Skin of body (tissue), 2 donors: ENCODE results near the gene ZNF500. TPM values are rescaled to one million over a fixed set of nuclear protein-coding genes. Genes with fewer than 3 reads are reported as not detected.
"Not testable (repeated sequence)": the region's sequence is repeated elsewhere in the genome, so short reads cannot be mapped to it uniquely, and the experiment has no call there.

Experiments
- DNase-seq: peaks from one replicate; lab custom pipeline; 2025; lab: John Stamatoyannopoulos, UW
- total RNA-seq: library from RNA; depleted of rRNA; stranded (reverse); fragments of >200 nt; gene quantifications from one replicate; pipeline ENCODE4 v1.2.3, GENCODE V29; 2014

ZNF500 gene
- total RNA-seq, 1 donor from 2014 or later, result 5.5 TPM

DNA sequence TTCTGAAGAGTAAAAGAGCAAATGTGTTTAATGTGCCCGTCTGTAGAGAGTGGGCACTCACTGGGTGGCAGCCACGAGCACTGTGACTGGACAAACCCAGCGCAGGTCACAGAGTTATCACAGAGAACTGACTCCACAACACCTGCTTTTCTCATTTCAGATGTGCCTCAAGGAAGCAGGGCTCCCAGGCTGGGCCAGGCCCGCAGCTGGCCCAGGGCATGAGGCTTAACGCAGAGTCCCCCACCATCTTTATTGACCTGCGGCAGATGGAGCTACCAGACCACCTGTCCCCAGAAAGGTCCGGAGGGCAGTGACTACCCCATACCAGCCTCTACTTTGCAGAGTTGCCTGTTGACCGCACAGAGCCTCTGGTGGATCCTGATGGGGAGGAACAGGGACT, 20.7 kb downstream of the ZNF500 start:
- no peak for DNase-seq

DNA sequence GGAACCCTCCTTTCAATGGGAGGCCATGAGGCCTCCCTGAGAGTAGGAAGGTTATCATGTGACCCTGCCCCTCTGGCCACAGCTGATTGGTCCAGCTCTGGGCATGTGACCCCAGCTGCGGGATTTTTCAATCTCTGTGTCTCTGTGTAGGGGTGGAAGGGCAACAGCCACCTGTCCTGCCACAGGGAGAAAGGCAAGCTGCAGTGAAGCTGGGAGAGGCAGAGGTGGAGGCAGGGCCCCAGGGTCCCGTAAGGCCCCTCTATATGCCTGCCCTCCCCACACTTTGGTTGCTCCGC, 21.7 kb downstream of the ZNF500 start:
- no peak for DNase-seq

DNA sequence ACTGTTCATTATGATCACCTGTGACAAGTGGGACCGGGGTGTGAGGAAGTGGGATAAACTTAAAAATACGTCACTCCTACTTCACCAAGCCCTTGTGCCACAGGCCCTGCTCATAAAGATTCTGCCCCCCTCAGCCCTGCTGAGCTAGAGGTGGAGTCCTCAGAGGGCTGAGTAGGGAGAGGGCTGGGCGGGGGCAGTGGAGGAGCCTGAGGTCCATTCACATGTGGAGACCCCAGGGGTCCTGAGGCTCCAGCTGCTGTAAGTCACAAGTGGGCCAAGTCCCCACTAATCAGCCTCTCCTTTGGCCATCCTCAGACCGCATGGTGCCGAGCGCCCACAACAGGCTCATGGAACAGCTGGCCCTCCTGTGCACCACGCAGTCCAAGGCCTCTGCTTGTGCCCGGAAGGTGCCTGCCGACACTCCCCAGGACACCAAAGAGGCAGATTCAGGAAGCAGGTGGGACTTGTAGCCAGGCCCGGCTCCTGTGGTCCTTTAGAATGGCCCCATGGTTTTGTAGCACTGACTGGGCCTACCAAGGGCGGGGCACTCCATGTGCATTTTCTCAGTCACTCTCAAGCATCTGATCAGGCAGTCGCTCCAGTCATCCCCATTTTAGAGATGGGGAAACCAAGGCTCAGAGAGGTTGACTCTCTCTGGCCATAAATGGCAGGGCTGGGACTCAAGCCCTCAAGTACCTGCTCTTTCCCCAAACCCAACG, 22.2 kb downstream of the ZNF500 start:
- DNase-seq, result no peak

DNA sequence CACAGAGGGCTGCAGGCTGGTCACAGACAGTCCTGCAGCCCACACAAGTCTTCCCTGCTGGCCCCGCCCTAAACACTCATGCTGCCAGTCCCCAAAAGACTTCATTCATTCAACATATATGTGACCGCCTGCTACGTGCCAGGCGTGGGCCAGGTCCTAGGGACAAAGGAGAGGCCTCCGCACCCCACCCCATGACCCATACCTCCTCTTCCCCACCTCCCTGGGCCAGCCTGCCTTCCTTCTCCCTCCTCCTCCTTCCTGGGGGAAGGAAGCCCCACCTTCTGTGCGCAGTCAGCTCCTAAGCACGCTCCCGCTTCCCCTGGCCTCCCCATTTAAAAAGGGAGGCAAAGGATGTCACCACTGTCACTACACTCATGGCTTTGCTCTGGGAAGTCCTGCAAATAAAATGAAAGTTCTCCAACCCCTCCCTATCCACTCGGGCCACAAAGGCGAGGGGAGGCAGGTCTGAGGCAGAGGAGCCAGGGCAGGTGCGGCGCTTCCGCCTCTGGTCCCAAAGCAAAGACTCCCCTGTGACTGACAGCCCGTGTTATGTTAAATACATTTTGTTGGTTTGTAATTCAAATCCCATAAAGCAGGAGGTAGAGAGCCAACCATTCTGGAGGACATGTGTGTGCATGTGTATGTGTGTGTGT, 23.6 kb downstream of the ZNF500 start:
- no peak for DNase-seq

DNA sequence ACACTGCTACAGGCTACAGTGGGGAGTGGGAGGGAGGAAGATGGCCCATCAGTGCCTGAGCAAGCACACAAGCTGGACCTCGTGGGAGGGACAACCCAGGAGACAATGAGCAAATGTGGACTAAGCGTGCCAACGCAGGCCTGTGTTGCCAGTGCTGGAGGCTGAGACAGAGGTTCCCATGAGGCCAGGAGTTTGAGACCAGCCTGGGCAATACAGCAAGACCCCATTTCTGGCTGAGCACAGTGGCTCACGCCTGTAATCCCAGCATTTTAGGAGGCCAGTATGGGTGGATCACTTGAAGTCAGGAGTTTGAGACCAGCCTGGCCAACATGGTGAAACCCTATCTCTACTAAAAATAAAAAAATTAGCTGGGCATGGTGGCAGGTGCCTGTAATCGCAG, 28.6 kb downstream of the ZNF500 start:
- DNase-seq, result not testable (repeated sequence)

DNA sequence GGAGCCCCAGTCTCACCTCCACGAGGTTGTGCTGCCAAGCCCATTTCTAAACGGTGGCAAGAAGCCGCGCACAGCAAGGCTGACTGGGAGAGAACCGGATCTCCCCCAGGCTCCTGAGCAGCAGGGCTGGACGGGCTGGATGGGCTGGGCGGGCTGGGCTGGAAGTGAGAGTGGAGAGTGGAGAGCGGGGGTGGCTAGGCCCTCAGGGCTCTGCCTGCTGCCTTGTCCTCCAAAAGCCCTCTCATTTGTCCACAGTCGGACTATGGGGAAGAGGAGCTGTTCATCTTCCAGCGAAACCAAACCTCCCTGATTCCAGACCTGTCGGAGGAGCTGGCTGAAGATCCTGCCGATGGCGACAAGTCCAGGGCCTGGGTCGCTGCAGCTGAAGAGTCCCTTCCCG, 29.4 kb downstream of the ZNF500 start:
- DNase-seq, result no peak

DNA sequence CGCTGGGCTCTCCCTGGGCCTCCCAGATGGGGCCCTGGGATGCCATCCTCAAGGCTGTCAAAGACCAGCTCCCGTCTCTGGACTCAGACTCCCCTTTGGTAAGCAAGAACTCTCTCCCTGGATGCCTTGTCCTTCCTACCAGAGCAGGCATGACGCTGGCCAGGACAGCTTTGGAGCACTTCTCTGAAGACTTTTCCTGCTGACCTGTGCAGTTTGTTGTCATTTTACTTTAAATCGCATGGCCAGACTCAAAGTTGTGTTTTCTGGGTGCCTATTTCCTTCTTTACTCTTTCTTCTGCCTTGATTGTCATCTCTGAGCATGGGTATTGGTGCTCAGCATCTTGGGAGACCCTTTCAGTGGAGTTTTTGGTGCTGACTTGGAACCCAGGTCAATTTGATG, 30.4 kb downstream of the ZNF500 start:
- DNase-seq, result no peak

DNA sequence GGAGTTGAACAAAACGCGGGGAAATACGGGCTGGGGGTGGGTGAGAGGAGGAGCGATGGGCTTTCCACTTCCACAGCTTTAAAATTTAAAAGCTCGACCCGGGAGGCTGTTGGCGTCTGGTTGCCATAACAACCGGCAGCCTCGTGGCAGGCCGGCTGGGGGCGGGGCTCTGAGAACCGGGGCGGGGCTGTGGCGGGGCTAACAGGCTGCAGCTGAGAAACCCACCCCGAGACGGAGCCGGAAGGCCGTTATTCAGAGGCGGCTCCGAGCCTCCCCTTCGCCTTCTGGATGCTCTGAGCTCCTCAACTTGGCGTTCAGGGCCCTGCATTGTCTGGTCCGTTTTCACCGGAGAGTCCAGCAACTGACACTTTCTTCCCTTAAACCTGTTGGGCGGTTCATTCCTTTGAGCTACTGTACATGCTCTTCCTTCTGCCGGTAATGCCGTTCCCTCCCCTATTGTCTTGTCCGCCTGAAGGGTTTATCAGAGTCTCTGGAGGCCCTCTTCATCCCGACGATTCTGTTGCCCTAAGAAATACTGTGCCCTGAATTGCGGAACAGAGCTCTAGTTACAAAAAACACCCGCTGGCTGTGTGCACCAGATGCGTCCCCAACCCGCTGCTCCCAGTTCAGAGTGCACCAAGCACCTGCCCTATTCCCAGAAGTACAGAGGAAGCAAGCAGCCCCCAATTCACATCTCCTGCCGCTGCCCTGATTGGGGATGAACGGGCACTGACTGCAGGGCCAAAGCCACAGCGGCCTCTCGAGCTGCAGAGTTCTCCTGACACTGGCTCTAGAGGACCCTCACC, 32.0 kb downstream of the ZNF500 start:
- peak; percentile 75 for DNase-seq

DNA sequence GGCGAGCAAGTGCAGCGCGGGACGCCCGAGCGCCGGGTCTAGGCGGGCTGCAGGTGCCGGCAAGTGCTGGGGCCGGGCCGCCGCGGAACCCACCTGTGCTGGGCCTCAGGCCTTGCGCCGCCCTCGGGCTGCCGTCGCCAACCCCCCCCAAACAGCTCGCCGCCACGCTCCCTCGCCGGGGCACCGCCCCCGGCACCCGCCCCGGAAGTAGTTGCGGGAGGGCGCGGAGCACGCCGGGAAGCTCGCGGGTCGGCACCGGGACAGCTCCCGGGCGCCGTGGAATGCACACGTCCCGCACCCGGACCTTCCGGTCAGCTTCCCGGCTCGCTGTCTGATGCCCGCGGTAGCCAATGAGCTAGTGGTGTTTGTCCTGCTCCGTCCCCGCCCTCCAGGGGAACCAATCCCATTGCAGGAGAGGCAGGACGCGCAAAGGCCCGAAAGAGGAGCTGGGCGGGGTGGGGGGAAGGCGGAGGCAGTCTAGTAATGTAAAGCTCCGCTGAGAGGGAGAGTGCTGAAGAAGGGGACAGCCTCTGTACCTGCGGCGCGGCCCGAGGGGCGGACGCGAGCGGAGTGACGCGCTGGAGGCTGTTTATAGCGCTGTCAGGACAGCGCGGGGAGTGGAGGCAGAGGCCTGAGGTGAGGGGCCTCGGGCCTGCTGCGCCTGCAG, 32.8 kb downstream of the ZNF500 start, which contains the start of the genes ANKS3 and DNAAF8:
ANKS3 (minus strand) TSS at position 209 of the 667 bp plus-strand sequence. CDS start 4,122 bp downstream, outside the sequence.
DNAAF8 (plus strand) TSS at position 475 of the 667 bp plus-strand sequence. CDS start 1,978 bp downstream, outside the sequence.
- DNase-seq, result peak; percentile 95

DNA sequence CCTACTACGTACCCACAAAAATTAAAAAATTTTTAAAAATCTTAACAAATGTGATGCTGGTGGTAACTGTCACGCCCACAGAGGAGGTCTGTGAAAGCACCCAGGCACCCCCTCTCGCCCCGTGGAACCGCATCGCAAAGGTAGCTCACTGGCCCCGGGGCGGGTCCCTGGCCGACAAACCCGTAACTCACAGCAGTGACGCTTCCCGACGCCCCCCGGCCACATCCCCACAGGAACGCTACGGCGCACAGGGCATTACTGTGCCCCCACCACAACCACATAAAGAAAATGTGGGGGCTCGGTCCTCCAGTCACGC, 33.3 kb downstream of the ZNF500 start:
- DNase-seq, result no peak

DNA sequence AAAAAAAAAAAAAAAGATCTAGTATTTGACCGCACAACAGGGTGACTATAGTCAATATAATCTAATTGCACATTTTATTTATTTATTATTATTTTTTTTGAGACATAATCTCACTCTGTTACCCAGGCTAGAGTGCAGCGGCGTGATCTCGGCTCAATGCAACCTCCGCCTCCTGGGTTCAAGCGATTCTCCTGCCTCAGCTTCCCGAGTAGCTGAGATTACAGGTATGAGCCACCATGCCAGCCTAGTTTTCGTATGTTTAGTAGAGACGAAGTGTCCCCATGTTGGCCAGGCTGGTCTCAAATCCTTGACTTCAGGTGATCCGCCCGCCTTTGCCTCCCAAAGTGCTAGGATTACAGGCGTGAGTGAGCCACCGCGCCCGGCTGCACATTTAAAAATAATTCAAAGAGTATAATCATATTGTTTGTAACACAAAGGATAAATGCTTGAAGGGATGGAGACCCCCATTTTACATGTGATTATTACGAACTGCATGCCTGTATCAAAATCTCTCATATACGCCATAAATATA, 33.7 kb downstream of the ZNF500 start:
- no peak for DNase-seq

DNA sequence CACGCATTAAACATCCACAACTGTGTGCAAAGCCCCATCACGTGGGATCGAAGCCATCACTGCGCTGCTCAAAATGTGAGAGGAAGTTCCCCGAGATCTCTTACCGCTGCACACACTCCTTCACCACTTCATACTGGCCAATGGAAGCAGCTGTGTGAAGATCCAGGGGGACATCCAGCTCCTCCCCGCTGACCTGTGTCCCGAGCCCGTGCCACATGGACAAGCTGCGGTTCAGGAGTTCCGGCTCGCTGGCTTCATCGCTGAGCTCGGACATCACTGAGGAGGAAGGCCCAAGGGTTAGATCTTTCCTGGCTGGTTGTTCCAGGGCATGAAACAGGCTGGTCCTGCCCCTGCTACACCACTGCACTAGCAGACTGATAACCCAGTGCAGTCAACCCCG, 37.1 kb downstream of the ZNF500 start:
- DNase-seq, result no peak

DNA sequence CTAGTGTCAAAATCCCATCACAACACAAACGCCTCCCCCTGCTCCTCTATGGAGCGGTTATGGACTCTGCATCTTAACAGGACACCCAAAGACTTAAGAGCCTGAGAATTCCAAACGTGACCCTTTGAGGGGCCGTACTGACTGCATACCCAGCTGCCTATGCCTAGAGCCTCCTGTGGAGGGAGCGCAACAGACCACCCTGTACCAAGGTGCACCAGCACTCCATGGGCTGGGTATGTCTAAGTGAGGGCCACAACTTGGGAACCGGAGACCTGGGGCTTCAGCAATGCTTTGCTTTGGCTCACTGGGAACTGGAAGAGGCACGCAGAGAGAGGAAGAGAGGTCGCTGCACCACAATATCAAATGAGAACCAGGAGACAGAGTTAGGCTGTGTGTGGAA, 38.3 kb downstream of the ZNF500 start:
- no peak for DNase-seq

DNA sequence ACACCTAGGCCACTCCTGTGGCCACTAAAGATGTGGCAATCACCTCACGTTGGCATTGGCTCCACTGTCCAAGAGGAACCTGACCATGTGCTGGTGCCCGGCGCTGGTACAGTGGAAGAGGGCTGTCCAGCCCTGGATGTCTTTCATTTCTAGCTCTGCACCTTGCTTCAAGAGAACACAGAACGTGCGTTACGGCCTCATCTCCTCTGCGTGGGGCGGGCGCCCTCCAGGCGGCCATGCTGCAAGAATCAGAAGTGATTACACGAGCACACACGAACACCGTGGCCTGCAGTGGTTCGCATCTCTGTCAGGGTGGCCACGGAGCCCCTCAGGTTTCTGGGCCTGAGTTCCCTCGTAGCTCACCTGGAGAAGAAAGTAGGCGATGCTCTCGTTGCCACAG, 40.3 kb downstream of the ZNF500 start:
- no peak for DNase-seq

DNA sequence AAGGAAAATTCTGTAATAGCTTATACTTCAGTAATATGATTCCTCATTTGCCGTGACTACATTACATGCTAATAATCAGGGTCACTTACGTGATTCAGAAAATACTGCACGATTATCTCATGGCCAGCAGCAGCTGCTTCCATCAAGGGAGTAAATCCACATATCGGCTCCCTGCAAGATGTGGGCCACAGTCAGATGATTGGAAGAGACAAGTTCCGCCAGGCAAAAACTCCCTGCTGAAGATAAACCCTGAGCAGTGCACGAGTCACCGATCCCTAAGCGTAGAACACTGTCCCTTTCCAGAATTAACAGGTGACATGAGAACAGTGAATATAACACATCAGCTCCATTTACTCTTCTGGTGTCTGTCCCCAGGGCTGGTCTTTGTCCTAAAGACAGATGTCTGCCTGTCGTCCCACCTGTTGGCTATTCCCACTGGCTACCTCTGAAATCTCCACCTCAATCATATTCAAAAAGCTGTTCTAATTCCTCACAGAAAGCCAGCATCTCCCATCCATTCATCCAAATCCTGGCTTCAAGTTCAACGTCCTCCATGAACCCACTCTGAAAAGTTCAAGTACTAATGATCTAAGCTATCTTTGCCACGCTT, 42.2 kb downstream of the ZNF500 start:
- no peak for DNase-seq

DNA sequence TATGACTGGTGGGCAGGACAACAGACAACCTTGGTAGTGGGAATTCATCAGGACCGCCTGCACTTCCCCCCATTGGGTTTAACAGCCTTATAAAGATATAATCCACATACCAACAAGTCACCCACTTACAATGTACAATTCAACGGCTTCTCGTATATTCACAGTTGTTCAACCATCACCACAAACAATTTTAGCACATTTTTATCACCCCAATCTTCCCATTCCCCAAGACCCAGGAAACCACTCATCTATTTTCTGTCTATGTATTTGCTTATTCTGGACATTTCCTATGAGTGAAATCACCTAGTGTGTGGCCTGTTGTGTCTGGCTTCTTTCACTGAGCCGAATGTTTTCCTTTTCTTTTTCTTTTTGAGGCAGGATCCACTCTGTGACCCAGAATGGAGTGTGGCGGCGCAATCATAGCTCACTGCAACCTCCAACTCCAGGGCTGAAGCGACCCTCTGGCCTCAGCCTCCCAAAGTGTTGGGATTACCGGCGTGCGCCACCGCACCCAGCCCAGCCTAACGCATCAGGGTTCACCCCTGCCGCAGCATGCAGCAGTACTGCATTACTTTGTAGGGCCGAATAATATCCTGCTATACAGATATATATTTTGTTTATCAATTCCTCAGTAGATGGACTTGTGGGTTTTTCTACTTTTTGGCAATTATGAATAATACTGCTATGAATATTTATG, 43.7 kb downstream of the ZNF500 start:
- no peak for DNase-seq

DNA sequence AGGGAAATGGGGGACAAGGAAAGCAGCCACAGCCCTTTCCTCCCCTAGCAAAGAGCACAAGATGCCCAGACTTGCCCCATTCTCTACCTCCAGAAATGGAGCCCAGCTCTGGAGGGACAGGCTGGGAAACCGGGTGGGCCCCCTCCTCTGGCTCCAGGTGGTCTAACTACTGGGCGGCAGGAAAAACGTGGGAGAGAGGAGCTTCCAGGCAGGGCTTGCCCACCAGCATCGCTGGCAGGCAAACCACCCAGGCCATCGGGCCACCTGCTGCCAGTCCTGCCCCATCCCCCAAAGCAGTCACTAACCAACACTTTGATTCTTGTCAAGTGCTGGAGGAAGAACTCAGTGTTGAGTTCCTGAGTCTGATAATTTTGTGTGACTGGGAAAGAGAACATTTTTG, 48.5 kb downstream of the ZNF500 start:
- DNase-seq, result no peak

DNA sequence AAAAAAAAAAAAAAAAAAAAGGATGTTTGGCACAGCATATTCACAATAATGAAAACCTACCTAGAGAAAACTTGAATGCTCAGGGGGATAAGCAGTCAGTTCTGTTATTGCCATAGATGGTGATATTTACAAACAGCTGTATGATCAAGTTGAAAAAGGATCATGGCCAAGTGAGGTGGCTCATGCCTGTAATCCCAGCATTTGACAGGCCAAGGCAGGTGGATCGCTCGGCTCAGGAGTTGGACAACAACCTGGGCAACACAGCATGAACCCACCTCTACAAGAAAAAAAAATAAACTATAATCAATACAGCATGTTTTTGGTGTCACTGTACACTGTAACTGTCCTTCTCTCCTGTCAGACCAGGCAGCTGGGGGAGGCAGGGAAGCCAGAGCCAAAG, 52.0 kb downstream of the ZNF500 start:
- no peak for DNase-seq

DNA sequence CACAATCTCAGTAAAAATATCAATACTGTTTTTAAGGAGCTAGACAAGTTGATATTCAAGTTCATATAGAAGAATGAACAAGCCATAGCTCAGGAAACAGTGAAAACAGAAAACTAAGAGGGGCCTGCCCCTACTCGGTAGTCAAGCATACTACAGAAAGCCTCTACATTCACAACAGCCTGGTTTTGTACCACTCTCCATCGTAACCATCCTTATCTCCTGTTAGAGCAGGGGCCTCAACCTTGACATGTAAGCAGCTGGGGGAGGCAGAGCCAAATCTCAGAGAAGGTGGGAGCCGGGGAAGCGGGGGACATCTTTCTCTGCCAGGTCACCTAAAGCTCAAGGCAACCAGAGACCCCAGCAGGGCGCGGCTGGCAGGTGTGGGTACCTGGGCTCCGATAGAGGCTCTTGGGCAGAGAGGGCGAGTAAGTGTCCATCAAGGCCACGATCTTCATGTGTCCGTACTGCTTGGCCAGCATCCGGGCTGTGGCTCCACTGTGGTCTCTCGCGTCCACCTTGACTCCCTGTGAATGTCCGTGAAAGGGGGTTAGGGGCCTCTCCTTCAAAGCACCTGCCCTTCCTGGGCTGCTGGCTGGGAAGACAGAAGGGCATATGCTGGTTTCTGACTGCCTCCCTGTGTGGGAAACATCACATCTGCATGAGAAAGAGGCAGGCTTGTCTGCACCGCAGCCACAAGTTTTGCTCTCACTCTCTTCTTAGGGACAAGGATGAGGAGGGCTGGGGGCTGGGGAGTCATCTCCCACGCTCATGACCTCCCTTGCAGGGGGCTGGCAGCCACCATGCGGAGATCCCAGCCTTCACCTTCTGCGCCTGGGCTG, 53.1 kb downstream of the ZNF500 start:
- no peak for DNase-seq

DNA sequence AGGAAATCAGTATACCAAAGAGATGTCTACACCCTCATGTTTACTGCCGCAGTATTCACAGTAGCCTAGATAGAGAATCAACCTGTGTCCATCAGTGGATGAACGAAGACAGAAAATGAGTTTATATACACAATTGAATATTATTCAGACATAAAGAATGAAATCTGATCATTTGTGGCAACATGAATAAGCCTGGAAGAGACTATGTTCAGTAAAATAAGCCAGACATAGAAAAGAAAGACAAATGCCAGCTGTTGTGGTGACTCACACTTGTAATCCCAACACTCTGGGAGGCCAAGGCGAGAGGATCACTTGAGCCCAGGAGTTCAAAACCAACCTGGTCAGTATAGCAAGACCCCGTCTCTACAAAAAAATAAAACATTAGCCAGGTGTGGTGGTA, 57.5 kb downstream of the ZNF500 start:
- no peak for DNase-seq
